Ectodermal cell (in vitro differentiated cells): ENCODE results near the gene KCNQ1.

ENCODE experiments used
- H3K27ac ChIP-seq: 2 replicates; pipeline ENCODE4 v1.7.0; 2013; ENCODE audit warnings: mild to moderate bottlenecking, low read depth, low read length; ENCODE audit not compliant: insufficient read depth, poor library complexity, severe bottlenecking
- H3K27me3 ChIP-seq: 2 replicates; pipeline ENCODE4 v1.7.0; 2013; ENCODE audit warnings: mild to moderate bottlenecking, low read length; ENCODE audit not compliant: insufficient read depth, control insufficient read depth, poor library complexity, severe bottlenecking
- H3K36me3 ChIP-seq: one replicate; pipeline ENCODE4 v1.7.0; 2013; ENCODE audit warnings: low read length; ENCODE audit not compliant: control insufficient read depth, insufficient read depth
- H3K4me1 ChIP-seq: one replicate; pipeline ENCODE4 v1.7.0; 2013; ENCODE audit warnings: low read length; ENCODE audit not compliant: control insufficient read depth, insufficient read depth
- H3K4me3 ChIP-seq: 2 replicates; pipeline ENCODE4 v1.7.0; 2013; ENCODE audit warnings: low read depth, low read length, control low read depth; ENCODE audit not compliant: insufficient read depth
- H3K9me3 ChIP-seq: 2 replicates; pipeline ENCODE4 v1.7.0; 2013; ENCODE audit warnings: mild to moderate bottlenecking, low read length, moderate library complexity; ENCODE audit not compliant: control insufficient read depth
- WGBS, 2 experiments: methylation state at CpG; one replicate each; pipeline ENCODE4 v1.1.7; 2013; ENCODE audit warnings: missing lambda C conversion rate in 2 of 2; 5-methylcytosine and 5-hydroxymethylcytosine counted together

The KCNQ1 gene

DNA sequence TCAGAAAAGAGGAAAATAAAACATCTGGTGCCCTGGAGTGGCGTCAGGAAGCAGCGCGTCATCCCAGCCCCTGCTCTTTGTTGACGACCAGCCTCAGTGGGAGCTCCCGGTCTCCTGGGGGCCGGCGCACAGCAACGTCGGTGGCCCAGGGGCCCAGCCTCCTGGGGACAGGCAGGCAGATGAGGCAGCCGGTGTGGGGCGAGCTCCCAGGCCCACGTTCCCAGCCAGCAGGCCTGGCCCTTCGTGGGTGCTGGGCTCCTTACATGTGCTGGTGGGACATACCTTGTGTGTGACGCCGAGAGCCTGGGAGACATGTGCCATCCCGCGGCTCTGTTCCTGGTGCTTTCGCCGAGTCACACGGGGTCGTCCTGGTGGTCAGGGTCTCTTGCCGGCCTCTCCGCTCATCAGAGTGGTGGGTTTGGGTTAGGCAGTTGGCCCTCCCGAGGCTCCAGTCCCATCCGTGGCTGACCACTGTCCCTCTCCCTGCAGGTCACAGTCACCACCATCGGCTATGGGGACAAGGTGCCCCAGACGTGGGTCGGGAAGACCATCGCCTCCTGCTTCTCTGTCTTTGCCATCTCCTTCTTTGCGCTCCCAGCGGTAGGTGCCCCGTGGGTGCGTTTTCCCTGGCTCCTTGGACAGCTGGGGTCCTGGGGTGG, 138.3 kb downstream of the KCNQ1 start:
- no peak overlapping the region for H3K4me3 ChIP-seq
- no peaks in the 10 kb centered on the region for H3K36me3 ChIP-seq
- 88 to 89% methylated on average over 33 of the region's 33 CpGs for WGBS, 2 experiments
- no peak overlapping the region for H3K27ac ChIP-seq
- H3K4me1 ChIP-seq, result no peaks in the 10 kb centered on the region
- no peaks in the 10 kb centered on the region for H3K9me3 ChIP-seq
- H3K27me3 ChIP-seq, result peaks cover 7% of the 10 kb centered on the region

DNA sequence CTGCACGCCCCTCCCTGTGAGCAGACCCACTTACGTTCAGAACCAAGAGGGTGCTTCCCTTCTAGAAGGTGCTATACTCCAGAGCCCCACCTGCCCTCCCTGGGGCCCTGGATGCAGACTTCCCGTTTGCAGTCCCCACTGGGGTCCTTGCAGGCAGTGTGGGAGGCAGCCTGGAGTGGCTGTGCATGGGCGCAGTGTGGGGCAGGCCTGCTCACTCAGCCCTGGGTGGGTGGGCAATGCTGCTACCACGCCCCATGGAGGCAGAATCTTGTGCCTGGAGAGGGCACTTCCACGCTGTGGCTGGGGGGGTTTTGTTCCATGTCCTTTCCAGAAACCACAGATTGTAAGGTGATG, 138.8 kb downstream of the KCNQ1 start:
- no peaks in the 10 kb centered on the region for H3K36me3 ChIP-seq
- H3K4me3 ChIP-seq, result no peak overlapping the region
- H3K9me3 ChIP-seq, result no peaks in the 10 kb centered on the region
- H3K27me3 ChIP-seq, result peaks cover 7% of the 10 kb centered on the region
- no peaks in the 10 kb centered on the region for H3K4me1 ChIP-seq
- 94 to 95% methylated on average over 6 of the region's 6 CpGs for WGBS, 2 experiments
- H3K27ac ChIP-seq, result no peak overlapping the region

DNA sequence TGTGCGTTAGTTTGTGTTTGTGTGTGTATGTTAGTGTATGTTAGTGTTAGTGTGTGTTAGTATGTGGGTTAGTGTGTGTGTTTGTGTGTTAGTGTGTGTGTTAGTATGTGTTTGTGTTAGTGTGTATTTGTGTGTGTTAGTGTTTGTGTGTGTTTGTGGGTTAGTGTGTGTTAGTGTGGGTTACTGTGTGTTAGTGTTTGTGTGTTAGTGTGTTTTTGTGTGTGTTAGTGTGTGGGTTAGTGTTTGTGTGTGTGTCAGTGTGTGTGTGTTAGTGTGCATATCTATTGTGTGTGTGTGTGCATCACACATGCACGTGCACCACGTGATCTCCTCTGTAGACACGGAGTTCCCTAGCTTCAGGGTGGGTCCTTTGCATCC, 139.6 kb downstream of the KCNQ1 start:
- Histone ChIP-seq H3K27me3 (peaks cover 7% of the 10 kb centered on the region), H3K4me3 (no peak overlapping the region), H3K9me3 (no peaks in the 10 kb centered on the region), H3K27ac (no peak overlapping the region), H3K4me1 (no peaks in the 10 kb centered on the region), H3K36me3 (no peaks in the 10 kb centered on the region)
- WGBS, 2 experiments, result 67% methylated on average over 4 of the region's 4 CpGs

GRCh38 chr11:2584812-2585565, 140.2 kb downstream of the KCNQ1 start:
- Histone ChIP-seq H3K36me3 (no peaks in the 10 kb centered on the region), H3K27me3 (peaks cover 10% of the 10 kb centered on the region), H3K9me3 (no peaks in the 10 kb centered on the region), H3K4me1 (no peaks in the 10 kb centered on the region), H3K27ac (no peak overlapping the region), H3K4me3 (no peak overlapping the region)
- 91 to 93% methylated on average over 18 of the region's 18 CpGs for WGBS, 2 experiments

GRCh38 chr11:2585566-2586086, 140.8 kb downstream of the KCNQ1 start:
- H3K27ac ChIP-seq, result no peak overlapping the region
- H3K27me3 ChIP-seq, result peaks cover 16% of the 10 kb centered on the region
- H3K4me1 ChIP-seq, result no peaks in the 10 kb centered on the region
- no peak overlapping the region for H3K4me3 ChIP-seq
- no peaks in the 10 kb centered on the region for H3K9me3 ChIP-seq
- WGBS, 2 experiments, result 90 to 93% methylated on average over 6 of the region's 6 CpGs
- H3K36me3 ChIP-seq, result no peaks in the 10 kb centered on the region

DNA sequence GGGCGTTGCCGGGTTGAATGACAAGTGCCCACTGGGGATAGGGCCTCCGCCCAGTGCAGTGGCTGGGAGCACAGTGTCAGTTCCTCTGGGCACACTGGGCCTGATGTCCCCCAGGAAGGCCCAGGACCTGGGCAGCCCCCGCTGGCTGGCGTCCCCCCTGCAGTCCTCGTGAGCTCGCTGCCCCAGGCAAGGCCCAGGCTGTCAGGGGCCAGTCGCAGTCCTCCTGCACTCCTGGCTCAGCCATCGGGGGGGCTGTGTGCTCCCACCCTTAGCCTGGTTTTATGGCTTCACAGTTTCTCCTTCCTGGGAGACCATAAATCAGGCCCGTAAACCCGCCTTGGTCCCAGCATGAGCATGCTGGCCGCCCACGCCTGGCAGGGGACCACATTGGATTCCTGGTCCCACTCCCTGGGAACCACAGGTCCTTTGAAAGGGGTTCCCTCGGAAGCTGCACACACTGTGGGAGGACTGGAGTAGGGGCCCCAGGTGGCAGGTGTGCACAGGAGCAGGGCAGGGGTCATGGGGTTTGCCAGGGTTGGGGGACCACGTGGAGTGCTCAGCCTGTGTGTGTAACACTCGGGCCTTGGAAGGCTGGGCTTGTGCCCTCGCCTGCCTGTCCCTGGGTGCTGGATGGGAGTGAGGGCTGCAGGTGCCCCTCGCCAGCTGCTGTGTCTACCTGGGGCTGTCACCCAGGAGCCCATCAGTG, 141.4 kb downstream of the KCNQ1 start:
- WGBS, 2 experiments, result 89% methylated on average over 18 of the region's 18 CpGs
- no peaks in the 10 kb centered on the region for H3K4me1 ChIP-seq
- no peaks in the 10 kb centered on the region for H3K9me3 ChIP-seq
- H3K27me3 ChIP-seq, result peaks cover 19% of the 10 kb centered on the region
- no peak overlapping the region for H3K27ac ChIP-seq
- H3K36me3 ChIP-seq, result no peaks in the 10 kb centered on the region
- H3K4me3 ChIP-seq, result no peak overlapping the region

GRCh38 chr11:2586793-2587131, 142.0 kb downstream of the KCNQ1 start:
- no peak overlapping the region for H3K27ac ChIP-seq
- 83 to 90% methylated on average over 5 of the region's 5 CpGs for WGBS, 2 experiments
- no peaks in the 10 kb centered on the region for H3K4me1 ChIP-seq
- peaks cover 24% of the 10 kb centered on the region for H3K27me3 ChIP-seq
- H3K4me3 ChIP-seq, result no peak overlapping the region
- H3K36me3 ChIP-seq, result no peaks in the 10 kb centered on the region
- H3K9me3 ChIP-seq, result no peaks in the 10 kb centered on the region

DNA sequence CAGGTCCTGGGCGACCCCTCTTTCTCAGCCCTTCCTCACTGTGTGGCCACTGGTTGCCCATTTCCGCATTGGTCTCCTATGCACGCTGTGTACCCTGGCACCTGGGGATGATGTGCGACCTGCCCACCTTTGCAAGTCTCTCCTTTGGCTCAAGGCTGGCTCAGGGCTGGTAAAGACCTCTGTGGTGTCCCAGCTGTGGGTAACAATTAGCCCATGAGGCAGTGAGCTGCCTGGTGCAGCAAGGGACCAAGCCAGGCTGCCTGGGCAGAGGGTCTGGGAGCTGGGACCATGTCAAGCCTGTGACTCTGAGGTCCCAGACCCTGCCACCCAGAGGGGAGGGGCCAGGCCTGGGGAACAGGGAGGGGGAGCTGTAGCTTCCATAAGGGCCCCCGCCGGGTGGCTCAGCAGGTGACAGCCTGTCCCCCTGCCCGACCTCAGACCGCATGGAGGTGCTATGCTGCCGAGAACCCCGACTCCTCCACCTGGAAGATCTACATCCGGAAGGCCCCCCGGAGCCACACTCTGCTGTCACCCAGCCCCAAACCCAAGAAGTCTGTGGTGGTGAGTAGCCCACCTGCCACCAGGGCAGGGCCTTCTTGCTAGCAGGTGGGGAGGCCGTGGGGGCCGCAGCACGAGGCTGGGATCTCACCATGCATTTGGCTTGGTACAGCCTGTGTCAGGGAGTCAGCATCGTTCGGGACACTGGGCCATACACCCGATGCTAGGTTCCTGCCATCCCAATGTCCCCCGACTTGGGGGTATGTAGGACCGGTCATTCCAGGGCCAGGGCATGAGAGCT, 142.5 kb downstream of the KCNQ1 start:
- 92 to 94% methylated on average over 20 of the region's 20 CpGs for WGBS, 2 experiments
- no peaks in the 10 kb centered on the region for H3K4me1 ChIP-seq
- H3K27me3 ChIP-seq, result peaks cover 29% of the 10 kb centered on the region
- H3K36me3 ChIP-seq, result no peaks in the 10 kb centered on the region
- no peak overlapping the region for H3K4me3 ChIP-seq
- no peak overlapping the region for H3K27ac ChIP-seq
- no peaks in the 10 kb centered on the region for H3K9me3 ChIP-seq

DNA sequence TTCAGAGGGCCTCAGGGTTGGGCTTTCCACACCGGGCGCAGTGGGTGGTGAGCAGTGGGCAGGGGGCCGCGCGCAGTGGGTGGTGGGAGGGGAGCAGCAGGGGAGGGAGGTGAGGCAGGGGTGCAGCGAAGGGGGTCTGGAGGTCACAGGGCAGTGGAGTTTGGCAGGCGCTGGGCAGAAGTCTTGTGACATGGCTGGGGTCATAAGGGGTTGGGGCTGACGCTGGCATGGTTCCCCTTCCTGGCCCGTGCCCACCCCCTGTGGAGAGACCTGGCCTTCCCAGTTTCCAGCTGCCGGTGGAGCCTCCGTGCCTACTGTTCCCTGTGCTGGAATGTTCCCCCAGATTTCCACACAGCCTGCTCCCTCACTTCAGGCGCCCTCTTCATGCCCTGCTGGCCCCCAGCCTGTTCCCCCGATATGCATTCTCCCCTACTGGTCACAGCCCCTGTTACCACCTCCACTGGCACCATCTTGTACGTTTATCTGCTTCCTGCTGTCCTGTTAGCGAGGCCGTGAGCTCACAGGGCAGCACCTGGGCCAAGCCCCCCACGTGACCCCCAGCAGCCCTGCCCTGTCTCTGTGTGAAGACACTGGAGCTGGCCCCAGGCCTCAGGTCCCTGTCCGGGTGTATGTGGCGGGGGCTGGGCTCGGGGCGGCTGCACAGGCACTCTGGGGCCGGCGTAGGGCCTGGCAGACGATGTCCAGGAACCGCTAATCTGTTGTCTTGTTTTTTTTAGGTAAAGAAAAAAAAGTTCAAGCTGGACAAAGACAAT, 143.4 kb downstream of the KCNQ1 start:
- H3K9me3 ChIP-seq, result no peaks in the 10 kb centered on the region
- WGBS, 2 experiments, result 92 to 93% methylated on average over 25 of the region's 25 CpGs
- no peak overlapping the region for H3K4me3 ChIP-seq
- H3K27ac ChIP-seq, result no peak overlapping the region
- no peaks in the 10 kb centered on the region for H3K4me1 ChIP-seq
- peaks cover 37% of the 10 kb centered on the region for H3K27me3 ChIP-seq
- H3K36me3 ChIP-seq, result no peaks in the 10 kb centered on the region
